C4-2B (cell line): ENCODE data around the gene AMFR.

Experiments
- ZFX ChIP-seq: fragments of 450-650 bp; IDR thresholded peaks from 2 replicates; pipeline ENCODE4 v1.6.1; 2017
- TF ChIP-seq, protein P1 (sequence below): fragments of 450-650 bp; conservative IDR thresholded peaks from 2 replicates; pipeline ENCODE4 v1.5.1; 2017; ENCODE audit warnings: mild to moderate bottlenecking

DNA sequence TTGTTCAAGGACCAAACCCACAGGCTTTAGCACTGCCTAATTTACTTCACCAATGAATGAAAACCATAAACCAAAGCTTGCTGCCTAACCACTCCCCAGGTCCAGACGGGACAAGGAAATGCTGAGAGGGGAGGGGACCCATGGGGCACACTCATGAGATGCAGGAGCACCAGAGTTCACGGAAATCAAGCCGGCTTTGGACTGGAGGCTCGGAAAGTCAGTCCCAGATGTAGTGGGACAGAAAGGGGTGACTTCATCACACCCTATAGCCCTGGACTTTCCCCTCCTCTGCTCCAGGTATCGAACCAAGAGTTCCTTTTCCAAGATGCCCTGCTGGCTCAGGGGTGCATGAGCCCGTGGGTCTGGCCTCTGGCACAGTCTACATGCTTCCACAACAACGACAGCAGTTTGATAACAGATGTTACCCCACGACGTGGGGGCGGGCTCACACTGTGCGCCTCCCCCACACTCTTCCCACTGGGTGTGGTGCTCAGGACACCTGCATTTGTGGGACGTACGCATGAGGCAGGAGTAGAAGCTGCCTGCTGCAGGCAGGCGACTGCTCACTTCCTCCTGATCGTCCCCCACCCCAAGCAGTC is 63.2 kb downstream of the AMFR start:
- TF ChIP-seq, protein P1, sequence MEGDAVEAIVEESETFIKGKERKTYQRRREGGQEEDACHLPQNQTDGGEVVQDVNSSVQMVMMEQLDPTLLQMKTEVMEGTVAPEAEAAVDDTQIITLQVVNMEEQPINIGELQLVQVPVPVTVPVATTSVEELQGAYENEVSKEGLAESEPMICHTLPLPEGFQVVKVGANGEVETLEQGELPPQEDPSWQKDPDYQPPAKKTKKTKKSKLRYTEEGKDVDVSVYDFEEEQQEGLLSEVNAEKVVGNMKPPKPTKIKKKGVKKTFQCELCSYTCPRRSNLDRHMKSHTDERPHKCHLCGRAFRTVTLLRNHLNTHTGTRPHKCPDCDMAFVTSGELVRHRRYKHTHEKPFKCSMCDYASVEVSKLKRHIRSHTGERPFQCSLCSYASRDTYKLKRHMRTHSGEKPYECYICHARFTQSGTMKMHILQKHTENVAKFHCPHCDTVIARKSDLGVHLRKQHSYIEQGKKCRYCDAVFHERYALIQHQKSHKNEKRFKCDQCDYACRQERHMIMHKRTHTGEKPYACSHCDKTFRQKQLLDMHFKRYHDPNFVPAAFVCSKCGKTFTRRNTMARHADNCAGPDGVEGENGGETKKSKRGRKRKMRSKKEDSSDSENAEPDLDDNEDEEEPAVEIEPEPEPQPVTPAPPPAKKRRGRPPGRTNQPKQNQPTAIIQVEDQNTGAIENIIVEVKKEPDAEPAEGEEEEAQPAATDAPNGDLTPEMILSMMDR, result no peak
- TF ChIP-seq ZFX, result no peak
